Common myeloid progenitor, CD34-positive (primary cell): ENCODE results near the gene AMBP.
A peak's percentile ranks its signal among the peaks of the same experiment; 100 is the strongest.
"Not testable (repeated sequence)": the region's sequence is repeated elsewhere in the genome, so short reads cannot be mapped to it uniquely, and the experiment has no call there.

ENCODE experiments used
- CTCF ChIA-PET: fragments of 350-600 bp; sonication (Branson Sonifier 250); formaldehyde crosslinking; loops from one replicate; lab custom pipeline; 2021; ENCODE audit warnings: antibody characterized with exemption; lab: Charles Lee
- POLR2A ChIA-PET: fragments of 350-600 bp; sonication (Branson Sonifier 250); formaldehyde crosslinking; loops from one replicate; lab custom pipeline; 2021; ENCODE audit warnings: antibody characterized with exemption; lab: Charles Lee
- DNase-seq, 3 donors: peaks; one replicate each; pipeline versions ENCODE4 v3.0.0 to v3.0.0-alpha.2; 2013
- H3K27ac ChIP-seq, 2 experiments: 1 replicate in 1 of 2; 2 replicates in 1 of 2; pipeline ENCODE4 v1.7.0; 2013; ENCODE audit warnings: inconsistent platforms in 2 of 2, low read length in 2 of 2, mild to moderate bottlenecking in 2 of 2, low read depth in 1 of 2, moderate library complexity in 1 of 2; ENCODE audit not compliant: severe bottlenecking in 2 of 2, insufficient read depth in 1 of 2, poor library complexity in 1 of 2
- H3K27me3 ChIP-seq, 5 experiments: replicated peaks in 2 of 5; 1 replicate in 3 of 5; 2 replicates in 2 of 5; pipeline versions ENCODE4 v1.6.1 to v1.7.0; 2013; ENCODE audit warnings: low read length in 4 of 5, mild to moderate bottlenecking in 2 of 5, moderate library complexity in 2 of 5, inconsistent platforms in 1 of 5; ENCODE audit not compliant: insufficient read depth in 5 of 5, control insufficient read depth in 4 of 5
- H3K36me3 ChIP-seq, 4 experiments: 1 replicate in 2 of 4; 2 replicates in 2 of 4; pipeline versions ENCODE4 v1.6.1 to v1.7.0; 2013; ENCODE audit warnings: low read length in 3 of 4, control low read depth in 1 of 4, mild to moderate bottlenecking in 1 of 4; ENCODE audit not compliant: control insufficient read depth in 4 of 4, insufficient read depth in 4 of 4
- H3K4me1 ChIP-seq, 4 experiments: 1 replicate in 3 of 4; 2 replicates in 1 of 4; pipeline versions ENCODE4 v1.6.1 to v1.7.1; 2013; ENCODE audit warnings: low read length in 3 of 4, mild to moderate bottlenecking in 3 of 4, control low read depth in 1 of 4, inconsistent platforms in 1 of 4, moderate library complexity in 1 of 4; ENCODE audit not compliant: control insufficient read depth in 4 of 4, insufficient read depth in 4 of 4; ENCODE audit errors: control extremely low read depth in 1 of 4
- H3K4me3 ChIP-seq, 7 experiments: 1 replicate in 4 of 7; 2 replicates in 3 of 7; pipeline versions ENCODE4 v1.5.1 to v1.7.0; 2013; ENCODE audit warnings: mild to moderate bottlenecking in 7 of 7, low read length in 6 of 7, moderate library complexity in 6 of 7, inconsistent platforms in 2 of 7, low read depth in 2 of 7, control low read depth in 1 of 7; ENCODE audit not compliant: insufficient read depth in 4 of 7, control insufficient read depth in 1 of 7; ENCODE audit errors: extremely low read depth in 1 of 7
- H3K9me3 ChIP-seq, 5 experiments: 1 replicate in 4 of 5; 2 replicates in 1 of 5; pipeline versions ENCODE4 v1.6.1 to v1.7.1; 2013; ENCODE audit warnings: low read length in 4 of 5, mild to moderate bottlenecking in 2 of 5, inconsistent platforms in 1 of 5, low read depth in 1 of 5, moderate library complexity in 1 of 5; ENCODE audit not compliant: control insufficient read depth in 4 of 5, insufficient read depth in 2 of 5; ENCODE audit errors: control extremely low read depth in 1 of 5
- WGBS: methylation state at CpG from one replicate; pipeline ENCODE4 v1.1.5; 2013; ENCODE audit not compliant: insufficient coverage; 5-methylcytosine and 5-hydroxymethylcytosine counted together

The AMBP gene

GRCh38 chr9:114085387-114085789, 7.3 kb upstream of the AMBP start:
- H3K4me1 ChIP-seq, result no peaks in the 10 kb centered on the region
- ChIA-PET POLR2A (no interaction called here), CTCF (interaction anchor here (1.2 to 1.4 kb wide), 2 partner anchors 8 to 206 kb away, joined by 4 read pairs; no protein-coding TSS in a partner anchor)
- H3K9me3 ChIP-seq, result no peaks in the 10 kb centered on the region
- no peaks in the 10 kb centered on the region for H3K36me3 ChIP-seq
- no peak overlapping the region for H3K4me3 ChIP-seq
- WGBS, result 99% methylated on average over 7 of the region's 9 CpGs
- H3K27ac ChIP-seq, result no peak overlapping the region
- peaks cover 0 to 3% (median 0%) of the 10 kb centered on the region in 5 experiments for H3K27me3 ChIP-seq
- DNase-seq, result no peak

DNA sequence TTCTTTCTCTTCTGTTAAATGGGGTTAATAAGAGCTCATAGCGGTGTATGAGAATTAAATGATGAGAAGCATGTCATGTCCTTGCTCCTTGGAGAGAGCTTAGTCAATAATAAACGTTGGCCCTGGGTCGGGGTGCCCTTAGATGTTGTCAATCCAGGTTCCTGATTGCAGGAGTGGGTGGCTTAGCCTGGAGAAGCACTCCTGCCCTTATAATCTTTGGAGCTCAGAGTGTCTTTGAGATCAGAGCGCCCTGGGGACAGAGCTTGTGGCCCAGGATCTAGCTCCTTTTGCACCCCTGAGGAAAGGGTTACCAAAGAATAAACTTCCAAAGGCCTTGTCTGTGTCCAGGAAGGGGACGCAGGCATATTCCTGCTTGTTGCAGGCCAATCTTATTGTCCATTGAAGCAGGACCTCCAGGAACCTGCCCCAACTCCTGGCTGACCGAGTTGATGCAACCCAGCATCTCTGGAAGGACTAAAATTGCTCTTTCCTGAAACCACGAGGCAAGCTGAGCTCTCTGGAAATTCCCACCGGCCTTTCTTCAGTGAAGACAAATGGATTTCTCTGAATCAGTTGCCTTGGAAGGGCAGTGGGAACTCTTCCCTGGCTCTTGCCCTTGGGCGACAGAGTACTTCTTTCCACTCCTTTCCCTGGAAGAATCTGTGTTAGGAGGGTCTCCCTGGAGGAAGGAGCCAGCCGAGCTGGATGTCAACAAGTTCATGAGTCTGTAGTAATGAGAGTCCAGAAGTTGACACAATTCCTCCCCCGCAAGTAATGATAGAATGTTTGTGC, 6.4 kb upstream of the AMBP start:
- H3K27me3 ChIP-seq, result no peaks in the 10 kb centered on the region
- ChIA-PET CTCF (interaction anchor here (1.0 to 3.8 kb wide), 8 partner anchors 9 to 220 kb away, joined by 3 to 32 read pairs (median 6); no protein-coding TSS in a partner anchor), POLR2A (no interaction called here)
- no peak overlapping the region for H3K27ac ChIP-seq
- no peak for DNase-seq
- 93% methylated on average over 9 of the region's 11 CpGs for WGBS
- no peaks in the 10 kb centered on the region for H3K4me1 ChIP-seq
- no peaks in the 10 kb centered on the region for H3K36me3 ChIP-seq
- H3K4me3 ChIP-seq, result no peak overlapping the region
- no peaks in the 10 kb centered on the region for H3K9me3 ChIP-seq

- no peak overlapping the region for H3K27ac ChIP-seq
- no peak overlapping the region for H3K4me3 ChIP-seq
- POLR2A ChIA-PET, result no interaction called here
- CTCF ChIA-PET, result interaction anchor here (1.0 to 3.8 kb wide), 17 partner anchors 9 to 220 kb away, joined by 3 to 32 read pairs (median 5); no protein-coding TSS in a partner anchor
- 95% methylated on average over 6 of the region's 6 CpGs for WGBS
- no peaks in the 10 kb centered on the region for H3K4me1 ChIP-seq
- no peaks in the 10 kb centered on the region for H3K9me3 ChIP-seq
- DNase-seq, result no peak
- H3K36me3 ChIP-seq, result no peaks in the 10 kb centered on the region
- no peaks in the 10 kb centered on the region for H3K27me3 ChIP-seq
Observed at GRCh38 chr9:114083666-114084065, 5.6 kb upstream of the AMBP start.

- H3K4me1 ChIP-seq, POLR2A ChIA-PET: not testable (repeated sequence)
- WGBS, result 46% methylated on average over 7 of the region's 13 CpGs
Observed at GRCh38 chr9:114082763-114083412, 4.8 kb upstream of the AMBP start.

DNA sequence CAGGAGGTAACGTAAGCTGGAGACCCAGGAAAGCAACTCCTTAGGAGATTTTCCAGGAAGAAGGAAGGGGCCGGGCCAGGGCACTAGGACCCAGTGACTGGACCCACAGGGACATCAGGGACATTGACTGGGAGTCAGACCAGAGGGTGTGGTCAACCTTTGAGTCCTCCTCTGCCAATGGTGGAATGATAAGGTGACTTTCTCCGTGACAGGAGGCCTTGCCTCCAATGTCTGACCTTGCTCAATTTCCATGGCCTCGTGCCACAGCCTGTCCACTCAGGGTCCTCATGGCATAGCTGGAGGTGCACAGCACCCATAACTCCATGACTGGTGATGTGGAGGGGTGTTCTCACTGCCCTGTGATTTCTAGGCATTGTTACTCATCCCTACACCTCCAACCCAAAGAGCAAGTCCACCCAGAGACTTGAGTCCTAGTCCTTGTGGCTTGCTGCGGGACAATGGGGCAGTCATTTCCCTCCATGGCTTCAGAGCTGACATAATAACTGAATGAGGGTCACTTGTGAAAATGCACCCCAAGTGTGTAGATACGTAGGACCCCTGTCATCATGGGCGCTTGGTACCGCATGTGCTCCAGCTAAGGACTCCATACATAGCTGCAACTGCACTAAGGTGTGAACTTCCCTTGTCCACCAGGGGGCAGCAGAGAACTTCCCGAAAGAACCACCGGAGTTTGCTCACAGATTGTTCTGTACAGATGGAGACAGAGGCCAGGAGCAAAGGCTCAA, 4.1 kb upstream of the AMBP start:
- H3K4me1 ChIP-seq, result peaks cover 0 to 3% (median under 1%) of the 10 kb centered on the region in 4 experiments
- CTCF ChIA-PET, result interaction anchor here (0.6 to 3.8 kb wide), 25 partner anchors 9 to 400 kb away, joined by 3 to 32 read pairs (median 5); no protein-coding TSS in a partner anchor
- H3K36me3 ChIP-seq, result no peaks in the 10 kb centered on the region
- no peak overlapping the region for H3K4me3 ChIP-seq
- H3K27me3 ChIP-seq, result no peaks in the 10 kb centered on the region
- POLR2A ChIA-PET, result no interaction called here
- no peak overlapping the region for H3K27ac ChIP-seq
- 57% methylated on average over 9 of the region's 10 CpGs for WGBS
- DNase-seq, result peak; percentile 79 to 89 (median 81)
- no peaks in the 10 kb centered on the region for H3K9me3 ChIP-seq

More at GRCh38 chr9:114082763-114083412, 4.8 kb upstream of the AMBP start:
- CTCF ChIA-PET, result interaction anchor here (0.7 to 3.8 kb wide), 25 partner anchors 10 to 401 kb away, joined by 3 to 32 read pairs (median 5); no protein-coding TSS in a partner anchor
- not testable (repeated sequence) for H3K36me3 ChIP-seq, H3K4me3 ChIP-seq, H3K9me3 ChIP-seq, DNase-seq, H3K27me3 ChIP-seq, H3K27ac ChIP-seq

GRCh38 chr9:114081441-114082016, 3.4 kb upstream of the AMBP start:
- ChIA-PET CTCF (interaction anchor here (1.0 to 3.8 kb wide), 10 partner anchors 8 to 240 kb away, joined by 3 to 32 read pairs (median 8); no protein-coding TSS in a partner anchor), POLR2A (no interaction called here)
- Histone ChIP-seq H3K27me3 (peaks cover 0 to 2% (median 0%) of the 10 kb centered on the region in 5 experiments), H3K9me3 (no peaks in the 10 kb centered on the region), H3K36me3 (no peaks in the 10 kb centered on the region), H3K4me1 (peaks cover 0 to 3% (median under 1%) of the 10 kb centered on the region in 4 experiments), H3K4me3 (no peak overlapping the region), H3K27ac (no peak overlapping the region)
- DNase-seq, result no peak
- 95% methylated on average over 4 of the region's 6 CpGs for WGBS
